B cell (primary cell): ENCODE data around the gene MPL. TPM values are rescaled to one million over a fixed set of nuclear protein-coding genes. Genes with fewer than 3 reads are reported as not detected.

Experiments used
- ATAC-seq: fragments of 200-7000 bp; cut with Tn5 transposase; one replicate; pipeline ENCODE4 v1.10.0; 2021; ENCODE audit warnings: low read depth, mild to moderate bottlenecking, moderate number of reproducible peaks, moderate library complexity
- CTCF ChIA-PET: fragments of 350-600 bp; sonication (Branson Sonifier 250); formaldehyde crosslinking; loops from one replicate; lab custom pipeline; 2021; ENCODE audit warnings: antibody characterized with exemption, inconsistent platforms; lab: Charles Lee
- POLR2A ChIA-PET: fragments of 350-600 bp; sonication (Branson Sonifier 250); formaldehyde crosslinking; loops from one replicate; lab custom pipeline; 2021; ENCODE audit warnings: antibody characterized with exemption; lab: Charles Lee
- DNase-seq: peaks from one replicate; pipeline ENCODE4 v3.0.0; 2013
- H2AFZ ChIP-seq: 2 replicates; pipeline ENCODE4 v1.6.1; 2012; ENCODE audit warnings: mild to moderate bottlenecking, low read depth, low read length; ENCODE audit not compliant: insufficient read depth, poor library complexity, severe bottlenecking
- H3K27ac ChIP-seq, 2 donors: 1 replicate in 1 of 2; 2 replicates in 1 of 2; pipeline ENCODE4 v1.5.1; 2012 to 2013; ENCODE audit warnings: low read length in 2 of 2, mild to moderate bottlenecking in 2 of 2, moderate library complexity in 1 of 2
- H3K27me3 ChIP-seq, 4 experiments: fragments of 200-600 bp in 1 of 4; sonication (generic) in 1 of 4; replicated peaks in 1 of 4; 1 replicate in 2 of 4; 2 replicates in 2 of 4; pipeline versions ENCODE4 v1.6.1 to v1.7.0; 2013 to 2016; ENCODE audit warnings: low read length in 3 of 4, mild to moderate bottlenecking in 2 of 4, mixed read lengths in 1 of 4, moderate library complexity in 1 of 4; ENCODE audit not compliant: insufficient read depth in 4 of 4, control insufficient read depth in 3 of 4; ENCODE audit errors: control extremely low read depth in 1 of 4
- H3K36me3 ChIP-seq, 2 experiments: replicated peaks in 1 of 2; 1 replicate in 1 of 2; 2 replicates in 1 of 2; pipeline versions ENCODE4 v1.6.1 to v1.7.1; 2013; ENCODE audit warnings: low read length in 1 of 2; ENCODE audit not compliant: insufficient read depth in 2 of 2, control insufficient read depth in 1 of 2; ENCODE audit errors: control extremely low read depth in 1 of 2, extremely low read depth in 1 of 2
- H3K4me1 ChIP-seq, 2 donors: fragments of 200-600 bp in 1 of 2; sonication (generic) in 1 of 2; 1 replicate in 1 of 2; 2 replicates in 1 of 2; pipeline versions ENCODE4 v1.5.1 to v1.6.1; 2013 to 2017; ENCODE audit warnings: low read length in 2 of 2; ENCODE audit not compliant: control insufficient read depth in 2 of 2, insufficient read depth in 2 of 2
- H3K4me2 ChIP-seq: replicated peaks from 2 replicates; pipeline ENCODE3; 2012; ENCODE audit warnings: mild to moderate bottlenecking, low read depth, low read length; ENCODE audit not compliant: poor library complexity, severe bottlenecking
- H3K4me3 ChIP-seq, 5 experiments: fragments of 200-600 bp in 1 of 5; sonication (generic) in 1 of 5; 1 replicate in 3 of 5; 2 replicates in 2 of 5; pipeline versions ENCODE4 v1.5.1 to v1.7.0; 2011 to 2016; ENCODE audit warnings: low read length in 4 of 5, mild to moderate bottlenecking in 4 of 5, low read depth in 2 of 5, control low read depth in 1 of 5, moderate library complexity in 1 of 5; ENCODE audit not compliant: insufficient read depth in 1 of 5; ENCODE audit errors: control extremely low read depth in 1 of 5, extremely low read depth in 1 of 5
- H3K79me2 ChIP-seq: fragments of 200-600 bp; sonication (generic); one replicate; pipeline ENCODE4 v1.6.0; 2016; ENCODE audit warnings: low read length; ENCODE audit not compliant: control insufficient read depth, insufficient read depth
- H3K9ac ChIP-seq: fragments of 200-600 bp; sonication (generic); 2 replicates; pipeline ENCODE4 v1.6.1; 2017; ENCODE audit warnings: mild to moderate bottlenecking, low read length, moderate library complexity
- H3K9me3 ChIP-seq, 3 donors: one replicate each; pipeline versions ENCODE4 v1.6.1 to v1.7.1; 2013; ENCODE audit warnings: low read length in 2 of 3; ENCODE audit not compliant: control insufficient read depth in 2 of 3, insufficient read depth in 1 of 3; ENCODE audit errors: control extremely low read depth in 1 of 3
- H4K20me1 ChIP-seq: 2 replicates; pipeline ENCODE4 v1.6.0; 2012; ENCODE audit warnings: mild to moderate bottlenecking, low read length; ENCODE audit not compliant: insufficient read depth, control insufficient read depth, poor library complexity, severe bottlenecking
- H3K27ac Mint-ChIP-seq: one replicate; pipeline ENCODE4 v1.8.0; 2021; ENCODE audit warnings: mixed read lengths
- H3K27me3 Mint-ChIP-seq: one replicate; pipeline ENCODE4 v1.8.0; 2021; ENCODE audit warnings: mixed read lengths
- H3K4me1 Mint-ChIP-seq: one replicate; pipeline ENCODE4 v1.8.0; 2021; ENCODE audit warnings: mixed read lengths
- H3K4me3 Mint-ChIP-seq: one replicate; pipeline ENCODE4 v1.8.0; 2021; ENCODE audit warnings: mixed read lengths
- H3K9me3 Mint-ChIP-seq: one replicate; pipeline ENCODE4 v1.8.0; 2022; ENCODE audit warnings: mixed read lengths; ENCODE audit not compliant: insufficient read depth
- EZH2 ChIP-seq: IDR thresholded peaks from 2 replicates; pipeline ENCODE4 v1.6.1; 2012; ENCODE audit warnings: borderline replicate concordance, low read depth, mild to moderate bottlenecking, moderate library complexity, low read length; ENCODE audit not compliant: insufficient read depth, poor library complexity, severe bottlenecking
- WGBS: methylation state at CpG from one replicate; pipeline ENCODE4 v1.1.5; 2013; ENCODE audit warnings: missing lambda C conversion rate; ENCODE audit not compliant: insufficient coverage; 5-methylcytosine and 5-hydroxymethylcytosine counted together
- intact Hi-C: fragments of 100-400 bp; cut with micrococcal nuclease; formaldehyde crosslinking; loops from one replicate; pipeline ENCODE4 v1.10.0; 2022
- polyA plus RNA-seq: library from polyadenylated mRNA; depleted of rRNA; stranded (reverse); fragments of >200 nt; gene quantifications from 2 replicates; pipeline ENCODE4 v1.2.3, GENCODE V29; 2012
- total RNA-seq, 2 donors: library from RNA; stranded (reverse); fragments of 120-200 nt in 1 of 2; gene quantifications; 1 replicate in 1 of 2; 2 replicates in 1 of 2; pipeline versions ENCODE4 v1.2.3 to v1.2.4, GENCODE V29; 2013 to 2022
- TF ChIP-seq, protein P1 (sequence below): fragments of 200-600 bp; IDR thresholded peaks from one replicate; pipeline ENCODE4 v1.8.0; 2022; ENCODE audit warnings: antibody characterized with exemption, mild to moderate bottlenecking

MPL gene
- total and polyA plus RNA-seq, 2 donors (not counting 1 experiment from before 2014, with no cell fraction given), result not detected

DNA sequence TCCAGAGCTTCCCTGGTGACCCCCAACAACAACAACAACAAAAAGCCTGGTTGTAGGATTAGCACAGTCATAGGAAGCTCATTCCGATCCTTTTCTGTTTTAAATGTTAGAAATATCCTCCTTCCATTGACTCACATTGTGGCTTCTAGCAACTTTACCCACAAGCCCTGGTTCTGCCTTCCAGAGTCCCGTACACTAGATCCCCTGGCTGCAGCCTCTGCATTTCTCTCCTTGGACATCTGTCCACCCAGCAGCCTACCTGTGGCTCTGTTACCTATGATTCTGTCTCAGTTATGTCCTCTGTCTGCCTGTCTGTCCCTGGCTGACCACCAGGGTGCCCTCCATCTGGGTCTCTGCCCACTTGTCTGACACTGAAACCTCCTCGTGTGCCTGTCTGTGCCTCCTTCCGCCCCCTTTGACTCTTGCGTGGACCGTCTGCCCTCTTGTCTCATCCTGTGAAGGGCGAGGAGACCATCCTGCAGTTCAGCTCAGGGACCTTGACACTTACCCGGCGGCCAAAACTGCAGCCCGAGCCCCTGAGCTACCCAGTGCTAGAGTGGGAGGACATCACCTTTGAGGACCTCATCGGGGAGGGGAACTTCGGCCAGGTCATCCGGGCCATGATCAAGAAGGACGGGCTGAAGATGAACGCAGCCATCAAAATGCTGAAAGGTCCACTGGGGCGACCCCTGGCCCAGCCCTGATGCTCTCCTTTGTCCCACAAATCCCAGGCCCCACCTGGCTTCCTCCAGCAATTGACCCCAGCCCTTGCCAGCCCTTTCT, 20.7 kb upstream of the MPL start:
- H3K9me3 Mint-ChIP-seq, result no peaks in the 10 kb centered on the region
- no peak overlapping the region for H3K27ac Mint-ChIP-seq
- WGBS, result 93% methylated on average over 15 of the region's 16 CpGs
- intact Hi-C loops, result no loop called here
- no peak overlapping the region for H2AFZ ChIP-seq
- POLR2A ChIA-PET, result no interaction called here
- no peak overlapping the region for H3K4me3 Mint-ChIP-seq
- H4K20me1 ChIP-seq, result no peaks in the 10 kb centered on the region
- no peaks in the 10 kb centered on the region for H3K36me3 ChIP-seq
- H3K9me3 ChIP-seq, result no peaks in the 10 kb centered on the region
- TF ChIP-seq, protein P1, sequence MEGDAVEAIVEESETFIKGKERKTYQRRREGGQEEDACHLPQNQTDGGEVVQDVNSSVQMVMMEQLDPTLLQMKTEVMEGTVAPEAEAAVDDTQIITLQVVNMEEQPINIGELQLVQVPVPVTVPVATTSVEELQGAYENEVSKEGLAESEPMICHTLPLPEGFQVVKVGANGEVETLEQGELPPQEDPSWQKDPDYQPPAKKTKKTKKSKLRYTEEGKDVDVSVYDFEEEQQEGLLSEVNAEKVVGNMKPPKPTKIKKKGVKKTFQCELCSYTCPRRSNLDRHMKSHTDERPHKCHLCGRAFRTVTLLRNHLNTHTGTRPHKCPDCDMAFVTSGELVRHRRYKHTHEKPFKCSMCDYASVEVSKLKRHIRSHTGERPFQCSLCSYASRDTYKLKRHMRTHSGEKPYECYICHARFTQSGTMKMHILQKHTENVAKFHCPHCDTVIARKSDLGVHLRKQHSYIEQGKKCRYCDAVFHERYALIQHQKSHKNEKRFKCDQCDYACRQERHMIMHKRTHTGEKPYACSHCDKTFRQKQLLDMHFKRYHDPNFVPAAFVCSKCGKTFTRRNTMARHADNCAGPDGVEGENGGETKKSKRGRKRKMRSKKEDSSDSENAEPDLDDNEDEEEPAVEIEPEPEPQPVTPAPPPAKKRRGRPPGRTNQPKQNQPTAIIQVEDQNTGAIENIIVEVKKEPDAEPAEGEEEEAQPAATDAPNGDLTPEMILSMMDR, result no peak
- TF ChIP-seq EZH2, result no peak
- no peak for DNase-seq
- no peak overlapping the region for H3K27ac ChIP-seq
- no peaks in the 10 kb centered on the region for H3K27me3 Mint-ChIP-seq
- H3K4me3 ChIP-seq, result no peak overlapping the region
- CTCF ChIA-PET, result no interaction called here
- no peaks in the 10 kb centered on the region for H3K4me1 ChIP-seq
- H3K79me2 ChIP-seq, result no peaks in the 10 kb centered on the region
- H3K9ac ChIP-seq, result no peak overlapping the region
- no peaks in the 10 kb centered on the region for H3K27me3 ChIP-seq
- H3K4me2 ChIP-seq, result no peak overlapping the region
- H3K4me1 Mint-ChIP-seq, result no peaks in the 10 kb centered on the region
- ATAC-seq, result no peak

DNA sequence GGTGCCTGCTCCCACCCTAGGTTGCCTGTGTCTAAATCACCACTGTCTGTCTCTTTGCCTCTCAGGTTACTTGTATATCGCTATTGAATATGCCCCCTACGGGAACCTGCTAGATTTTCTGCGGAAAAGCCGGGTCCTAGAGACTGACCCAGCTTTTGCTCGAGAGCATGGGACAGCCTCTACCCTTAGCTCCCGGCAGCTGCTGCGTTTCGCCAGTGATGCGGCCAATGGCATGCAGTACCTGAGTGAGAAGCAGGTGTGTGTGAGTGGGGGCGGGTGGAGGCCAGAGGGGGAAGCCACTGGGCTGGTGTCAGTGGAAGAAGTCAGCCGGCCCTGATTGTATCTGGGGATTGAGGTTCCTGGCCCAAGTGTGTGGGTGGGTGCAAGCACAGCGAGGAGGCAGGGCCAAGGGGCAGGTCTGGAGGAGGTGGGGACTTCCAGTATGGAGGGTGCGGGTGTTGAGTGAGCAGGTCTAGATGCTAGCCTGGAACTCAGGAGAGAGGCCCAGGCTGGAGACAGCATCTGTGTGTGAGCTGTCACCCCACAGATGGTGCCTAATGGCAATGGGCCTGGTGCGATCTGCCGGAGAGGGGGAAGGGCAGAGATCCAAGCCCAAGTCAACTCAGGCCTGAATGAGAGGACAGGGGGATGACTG, 19.7 kb upstream of the MPL start:
- Histone ChIP-seq H3K9me3 (no peaks in the 10 kb centered on the region), H4K20me1 (no peaks in the 10 kb centered on the region), H3K27me3 (no peaks in the 10 kb centered on the region), H2AFZ (no peak overlapping the region), H3K4me3 (no peak overlapping the region), H3K27ac (no peak overlapping the region), H3K9ac (no peak overlapping the region), H3K4me2 (no peak overlapping the region), H3K4me1 (no peaks in the 10 kb centered on the region), H3K79me2 (no peaks in the 10 kb centered on the region), H3K36me3 (no peaks in the 10 kb centered on the region)
- no peak overlapping the region for H3K4me3 Mint-ChIP-seq
- TF ChIP-seq, protein P1, result no peak
- no peak for TF ChIP-seq EZH2
- ATAC-seq (no peak), DNase-seq (no peak)
- POLR2A ChIA-PET, result no interaction called here
- no peaks in the 10 kb centered on the region for H3K27me3 Mint-ChIP-seq
- intact Hi-C loops, result no loop called here
- CTCF ChIA-PET, result no interaction called here
- no peaks in the 10 kb centered on the region for H3K4me1 Mint-ChIP-seq
- H3K27ac Mint-ChIP-seq, result no peak overlapping the region
- H3K9me3 Mint-ChIP-seq, result no peaks in the 10 kb centered on the region
- 91% methylated on average over 15 of the region's 15 CpGs for WGBS
